OCI-LY1 (cell line): Measurements from ENCODE around the gene KRT6B.
A peak's percentile ranks its signal among the peaks of the same experiment; 100 is the strongest.

Experiments used
- H2AFZ ChIP-seq: fragments of 200-600 bp; sonication (generic), shearing (Covaris generic); 2 replicates; pipeline ENCODE4 v1.6.0; 2014; ENCODE audit warnings: antibody characterized with exemption, mild to moderate bottlenecking, low read length
- H3F3A ChIP-seq: fragments of 200-600 bp; sonication (generic), shearing (Covaris generic); 2 replicates; pipeline ENCODE4 v1.6.0; 2014; ENCODE audit warnings: mild to moderate bottlenecking, antibody characterized with exemption, low read length, moderate library complexity; ENCODE audit not compliant: insufficient read depth
- H3K27ac ChIP-seq: fragments of 200-600 bp; sonication (generic); 2 replicates; pipeline ENCODE4 v1.5.1; 2014; ENCODE audit warnings: low read length, mixed run types, mild to moderate bottlenecking, low read depth; ENCODE audit not compliant: poor library complexity, severe bottlenecking
- H3K27me3 ChIP-seq: fragments of 200-600 bp; sonication (generic); 2 replicates; pipeline ENCODE4 v1.6.0; 2014; ENCODE audit warnings: antibody characterized with exemption, mild to moderate bottlenecking, low read length, moderate library complexity; ENCODE audit not compliant: insufficient read depth
- H3K36me3 ChIP-seq: fragments of 200-600 bp; sonication (generic); 2 replicates; pipeline ENCODE4 v1.6.1; 2014; ENCODE audit warnings: mild to moderate bottlenecking, antibody characterized with exemption, low read length, moderate library complexity, mixed read lengths; ENCODE audit not compliant: insufficient read depth
- H3K4me1 ChIP-seq: fragments of 200-600 bp; sonication (generic); 2 replicates; pipeline ENCODE4 v1.5.1; 2014; ENCODE audit warnings: mild to moderate bottlenecking, low read length, moderate library complexity; ENCODE audit not compliant: insufficient read depth, severe bottlenecking
- H3K4me2 ChIP-seq: fragments of 200-600 bp; sonication (generic), shearing (Covaris generic); 2 replicates; pipeline ENCODE4 v1.6.1; 2014; ENCODE audit warnings: low read length
- H3K4me3 ChIP-seq: fragments of 200-600 bp; sonication (generic); 2 replicates; pipeline ENCODE4 v1.5.1; 2014; ENCODE audit warnings: low read length, low read depth, mild to moderate bottlenecking, mixed read lengths; ENCODE audit not compliant: poor library complexity, severe bottlenecking
- H3K79me2 ChIP-seq: fragments of 200-600 bp; shearing (Covaris generic); 2 replicates; pipeline ENCODE4 v1.6.1; 2016; ENCODE audit warnings: mixed run types, low read length, mixed read lengths; ENCODE audit not compliant: insufficient read depth
- H3K9ac ChIP-seq: fragments of 200-600 bp; sonication (generic), shearing (Covaris generic); 2 replicates; pipeline ENCODE4 v1.6.1; 2014; ENCODE audit warnings: mild to moderate bottlenecking, low read length, mixed read lengths
- H3K9me2 ChIP-seq: fragments of 200-600 bp; sonication (generic), shearing (Covaris generic); 2 replicates; pipeline ENCODE4 v1.6.1; 2014; ENCODE audit warnings: low read depth, mild to moderate bottlenecking, low read length, mixed read lengths
- H3K9me3 ChIP-seq: fragments of 200-600 bp; shearing (Covaris generic); 2 replicates; pipeline ENCODE4 v1.6.1; 2014; ENCODE audit warnings: low read length, mixed read lengths
- H4K20me1 ChIP-seq: fragments of 200-600 bp; sonication (generic), shearing (Covaris generic); 2 replicates; pipeline ENCODE4 v1.6.0; 2016; ENCODE audit warnings: mild to moderate bottlenecking, low read length; ENCODE audit not compliant: insufficient read depth
- CTCF ChIP-seq: fragments of 200-600 bp; sonication (generic), shearing (Covaris generic); IDR thresholded peaks from 2 replicates; pipeline ENCODE4 v1.5.1; 2017; ENCODE audit warnings: mild to moderate bottlenecking, antibody characterized with exemption, low read length, moderate library complexity, mixed read lengths
- EZH2 ChIP-seq: fragments of 200-600 bp; sonication (generic), shearing (Covaris generic); IDR thresholded peaks from 2 replicates; pipeline ENCODE4 v1.8.0; 2017; ENCODE audit warnings: borderline replicate concordance, mixed run types, mild to moderate bottlenecking, antibody characterized with exemption, low read length, moderate library complexity, mixed read lengths

KRT6B gene

GRCh38 chr12:52428121-52428520, 23.8 kb downstream of the KRT6B start:
- no peaks in the 10 kb centered on the region for H3K4me1 ChIP-seq
- no peak overlapping the region for H3K4me2 ChIP-seq
- no peaks in the 10 kb centered on the region for H3K79me2 ChIP-seq
- no peaks in the 10 kb centered on the region for H3K36me3 ChIP-seq
- H3K27me3 ChIP-seq = no peaks in the 10 kb centered on the region
- H3K4me3 ChIP-seq = no peak overlapping the region
- no peak overlapping the region for H3K27ac ChIP-seq
- H3F3A ChIP-seq = no peaks in the 10 kb centered on the region
- H3K9me3 ChIP-seq = no peaks in the 10 kb centered on the region
- no peaks in the 10 kb centered on the region for H3K9me2 ChIP-seq
- TF ChIP-seq CTCF (peak; percentile 27; the same call in 1 of the 2 replicates), EZH2 (no peak)
- H3K9ac ChIP-seq = no peak overlapping the region
- H4K20me1 ChIP-seq = no peaks in the 10 kb centered on the region
- H2AFZ ChIP-seq = no peak overlapping the region

- H3K27me3 ChIP-seq = no peaks in the 10 kb centered on the region
- H3K4me3 ChIP-seq = no peak overlapping the region
- H3K9me2 ChIP-seq = no peaks in the 10 kb centered on the region
- no peaks in the 10 kb centered on the region for H3K36me3 ChIP-seq
- H3K4me2 ChIP-seq = no peak overlapping the region
- H4K20me1 ChIP-seq = no peaks in the 10 kb centered on the region
- H3K9ac ChIP-seq = no peak overlapping the region
- no peaks in the 10 kb centered on the region for H3K4me1 ChIP-seq
- H3K9me3 ChIP-seq = no peaks in the 10 kb centered on the region
- no peaks in the 10 kb centered on the region for H3K79me2 ChIP-seq
- H2AFZ ChIP-seq = no peak overlapping the region
- TF ChIP-seq EZH2 = no peak
- TF ChIP-seq CTCF = no peak
- no peaks in the 10 kb centered on the region for H3F3A ChIP-seq
- no peak overlapping the region for H3K27ac ChIP-seq
Measured at GRCh38 chr12:52427083-52427482, 24.9 kb downstream of the KRT6B start.

GRCh38 chr12:52426034-52426433, 25.9 kb downstream of the KRT6B start:
- Histone ChIP-seq H3K4me1 (no peaks in the 10 kb centered on the region), H3K36me3 (no peaks in the 10 kb centered on the region), H3F3A (no peaks in the 10 kb centered on the region), H3K4me3 (no peak overlapping the region), H3K79me2 (no peaks in the 10 kb centered on the region), H2AFZ (no peak overlapping the region), H3K27ac (no peak overlapping the region), H3K9me3 (no peaks in the 10 kb centered on the region), H3K9me2 (no peaks in the 10 kb centered on the region), H3K27me3 (no peaks in the 10 kb centered on the region), H3K4me2 (no peak overlapping the region), H4K20me1 (no peaks in the 10 kb centered on the region), H3K9ac (no peak overlapping the region)
- TF ChIP-seq CTCF = no peak
- TF ChIP-seq EZH2 = no peak
